NCI-H1092 treated with DMSO at 0.1 percent for 48 hours (cell line): ENCODE measurements around the gene MDFI.

Experiments used
- DNase-seq: peaks from one replicate; lab custom pipeline; 2025; lab: John Stamatoyannopoulos, UW

Gene MDFI

GRCh38 chr6:41688256-41688965 lies 50.1 kb downstream of the MDFI start:
- no peak for DNase-seq

DNA sequence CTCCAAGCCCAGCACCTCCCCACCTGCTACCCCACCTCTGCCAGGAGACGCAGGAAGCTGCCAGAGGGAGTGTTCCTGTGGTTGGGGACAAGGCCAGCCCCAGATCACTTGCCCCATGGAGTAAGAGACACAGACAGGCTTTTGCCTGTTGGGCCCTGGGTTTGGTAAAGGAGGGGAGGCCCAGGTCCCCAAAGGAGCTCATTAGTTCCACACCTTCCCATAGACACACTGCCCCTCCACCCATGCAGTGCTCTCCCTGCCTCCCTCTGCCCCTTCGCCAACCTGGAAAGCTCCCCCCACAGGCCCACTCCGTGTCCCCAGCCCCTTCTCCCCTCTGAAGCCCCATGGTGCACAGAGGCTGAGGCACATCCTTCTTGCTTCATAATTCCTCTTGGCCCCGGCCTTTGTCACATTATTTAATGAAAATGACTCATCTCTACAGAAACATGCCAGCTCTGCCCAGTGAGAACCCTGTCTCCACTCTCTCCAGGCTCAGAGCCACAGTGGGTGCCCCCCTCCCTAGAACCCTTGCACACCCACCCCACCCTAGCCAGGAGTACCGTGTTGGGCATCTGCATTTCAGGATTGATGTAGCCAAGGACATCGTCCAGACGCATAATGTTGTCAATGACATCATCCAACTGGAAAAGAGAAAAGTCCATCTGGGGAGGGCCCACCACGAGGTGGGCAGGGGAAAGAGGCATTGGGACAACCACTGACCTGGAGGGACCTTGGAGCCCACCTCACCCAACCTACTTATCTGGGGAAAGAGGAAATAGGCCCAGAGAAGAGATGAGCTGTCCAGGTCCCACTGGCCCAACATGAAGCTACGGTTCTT lies 51.1 kb downstream of the MDFI start:
- no peak for DNase-seq

DNA sequence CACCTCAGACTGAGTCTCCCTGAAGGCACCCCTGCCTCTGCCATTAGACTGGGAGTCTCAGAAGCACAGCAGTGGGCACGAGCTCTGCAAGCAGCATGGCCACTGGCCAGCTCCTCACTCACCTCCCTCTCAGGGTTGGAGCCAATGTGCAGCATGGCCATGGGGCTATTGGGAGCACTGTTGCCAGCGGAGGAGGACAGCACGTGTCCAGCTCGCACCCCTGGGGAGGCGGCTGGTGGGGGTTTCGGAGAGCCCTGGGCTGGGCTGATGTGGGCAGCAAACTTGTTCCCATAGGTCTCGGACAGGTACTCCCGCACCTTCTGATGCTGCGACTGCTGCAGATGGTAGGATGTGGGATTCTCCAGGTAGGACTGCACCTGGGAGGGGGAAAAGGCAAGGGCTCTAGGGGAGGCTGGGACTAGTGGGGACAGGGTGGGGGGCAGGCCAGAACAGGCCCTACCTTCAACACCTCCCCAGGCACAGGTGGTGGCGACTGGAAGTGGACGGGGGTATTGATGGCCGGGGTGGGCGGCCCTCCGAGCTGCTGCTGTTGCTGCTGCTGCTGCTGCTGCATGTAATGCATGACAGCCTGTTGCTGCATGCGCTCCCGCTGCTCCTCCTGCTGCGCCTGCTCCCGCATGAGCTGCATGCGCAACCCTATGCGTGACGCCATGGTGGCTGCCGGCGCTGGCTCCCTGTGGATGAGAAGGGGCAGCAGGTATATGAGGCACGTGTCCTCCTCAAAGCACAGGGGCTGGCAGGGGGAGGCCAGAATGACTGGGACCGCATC lies 52.5 kb downstream of the MDFI start:
- no peak for DNase-seq

DNA sequence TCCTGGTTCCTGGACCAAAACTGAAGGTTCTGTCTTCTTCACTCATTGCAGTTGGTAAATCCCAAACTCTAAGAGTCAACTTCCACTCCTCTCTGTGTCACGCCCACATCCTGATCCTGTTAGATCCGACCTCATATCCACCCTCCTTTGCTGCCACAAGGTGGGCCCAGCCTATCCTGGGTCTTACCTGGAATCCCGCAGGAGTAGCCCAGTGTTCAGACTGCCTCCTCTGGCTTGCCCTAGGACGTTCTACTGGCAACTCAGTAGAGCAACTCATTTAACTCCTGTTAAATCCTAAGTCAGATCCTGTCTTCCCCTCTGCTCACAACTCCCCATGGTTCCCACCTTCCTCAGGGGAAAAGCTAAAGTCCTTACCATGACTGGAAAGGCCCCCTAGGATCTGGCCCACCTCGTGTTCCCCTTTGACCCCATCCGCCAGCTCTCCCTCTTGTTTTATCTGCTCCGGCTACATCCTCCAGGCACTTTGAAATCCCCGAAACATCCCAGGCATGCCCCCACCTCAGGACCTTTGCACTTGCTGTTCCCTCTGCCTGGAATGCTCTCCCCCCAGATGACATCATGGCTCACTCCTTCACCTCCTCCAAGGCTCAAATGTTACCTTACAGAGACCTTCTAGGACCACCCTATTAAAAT lies 53.3 kb downstream of the MDFI start:
- DNase-seq: no peak

GRCh38 chr6:41692080-41692675 lies 53.9 kb downstream of the MDFI start:
- no peak for DNase-seq

- no peak for DNase-seq
Measured at GRCh38 chr6:41692730-41693129, 54.5 kb downstream of the MDFI start.

DNA sequence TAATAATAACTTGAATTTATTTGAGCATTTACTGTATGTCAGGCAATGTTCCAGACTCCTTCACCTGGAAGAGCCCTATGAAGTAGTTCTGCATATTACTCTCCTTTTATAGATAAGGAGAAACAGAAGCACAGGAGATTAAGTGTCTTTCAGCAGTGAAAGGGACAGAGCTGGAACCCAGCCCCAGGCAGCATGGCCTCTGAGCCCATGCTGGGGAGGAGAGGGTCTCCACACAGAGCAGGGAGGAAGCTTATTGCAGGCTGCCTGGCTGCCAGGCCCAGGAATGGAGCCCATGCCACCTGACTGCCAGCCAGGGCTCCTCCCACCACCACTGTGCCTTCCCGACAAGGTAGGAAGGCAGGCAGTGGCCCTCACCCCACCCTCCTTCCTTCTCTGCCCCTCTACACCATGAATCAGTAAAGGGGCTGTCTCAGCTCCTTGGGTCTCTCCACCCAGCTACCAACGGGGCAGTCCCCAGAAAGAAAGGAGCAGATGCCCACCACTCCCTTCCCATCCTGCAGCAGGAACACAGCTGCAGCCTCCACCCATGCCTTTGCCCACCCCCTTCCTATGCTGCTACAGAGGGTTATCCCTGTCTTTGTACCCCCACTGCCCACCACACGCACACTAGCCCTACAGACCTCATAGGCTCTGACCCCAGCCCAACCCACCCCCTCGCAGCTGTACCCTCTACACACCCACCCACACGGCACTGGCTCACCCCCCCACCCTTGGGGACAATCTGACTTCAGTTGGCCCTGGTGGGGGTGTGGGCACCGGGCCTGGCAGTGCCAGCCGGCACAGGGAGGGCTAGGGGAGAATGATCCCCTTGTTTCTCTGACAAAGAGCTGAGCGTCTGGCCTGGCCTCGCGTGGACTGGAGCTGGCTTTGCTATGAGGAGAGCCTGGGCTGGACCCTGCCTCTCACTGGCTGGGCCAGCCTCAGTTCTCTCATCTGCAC lies 55.3 kb downstream of the MDFI start:
- DNase-seq: no peak

DNA sequence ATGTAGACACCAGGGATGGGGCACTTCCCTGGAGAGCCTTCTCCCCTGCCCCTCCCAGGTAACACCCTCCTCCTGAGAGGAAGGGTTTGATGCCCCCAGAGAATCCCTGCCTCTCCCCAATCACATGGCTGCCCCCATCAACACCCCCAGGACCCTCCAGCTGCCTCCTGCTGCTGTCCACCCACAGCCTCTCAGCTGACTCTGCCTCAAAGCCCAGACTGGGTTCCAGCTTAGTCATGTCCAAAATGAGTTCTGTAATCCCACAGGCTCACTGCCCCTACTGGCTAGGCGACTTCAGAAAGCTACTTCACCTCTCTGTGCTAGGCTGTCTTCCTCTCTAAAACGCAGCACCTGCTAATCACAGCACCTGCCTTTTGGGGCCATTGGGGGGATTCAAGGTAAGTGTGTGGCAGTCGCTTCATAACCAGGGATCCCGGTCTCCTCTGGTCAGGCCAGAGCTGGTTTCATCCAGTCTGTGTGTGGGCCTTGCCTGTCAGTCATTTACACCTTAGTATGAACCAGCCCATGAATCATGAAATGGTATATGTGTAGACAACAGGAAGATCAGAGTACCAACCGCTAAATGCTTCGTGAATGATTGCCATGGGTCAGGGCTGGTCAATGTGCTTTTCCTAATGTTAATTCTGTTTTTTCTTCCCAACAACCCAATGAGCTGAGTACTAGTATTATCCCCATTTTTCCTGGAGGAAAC lies 56.7 kb downstream of the MDFI start:
- no peak for DNase-seq

- no peak for DNase-seq
Measured at GRCh38 chr6:41695825-41696224, 57.6 kb downstream of the MDFI start.

- DNase-seq: no peak
Measured at GRCh38 chr6:41696788-41697187, 58.5 kb downstream of the MDFI start.

GRCh38 chr6:41697861-41698781 lies 59.9 kb downstream of the MDFI start:
- DNase-seq: no peak

GRCh38 chr6:41699063-41699462 lies 60.8 kb downstream of the MDFI start:
- no peak for DNase-seq

DNA sequence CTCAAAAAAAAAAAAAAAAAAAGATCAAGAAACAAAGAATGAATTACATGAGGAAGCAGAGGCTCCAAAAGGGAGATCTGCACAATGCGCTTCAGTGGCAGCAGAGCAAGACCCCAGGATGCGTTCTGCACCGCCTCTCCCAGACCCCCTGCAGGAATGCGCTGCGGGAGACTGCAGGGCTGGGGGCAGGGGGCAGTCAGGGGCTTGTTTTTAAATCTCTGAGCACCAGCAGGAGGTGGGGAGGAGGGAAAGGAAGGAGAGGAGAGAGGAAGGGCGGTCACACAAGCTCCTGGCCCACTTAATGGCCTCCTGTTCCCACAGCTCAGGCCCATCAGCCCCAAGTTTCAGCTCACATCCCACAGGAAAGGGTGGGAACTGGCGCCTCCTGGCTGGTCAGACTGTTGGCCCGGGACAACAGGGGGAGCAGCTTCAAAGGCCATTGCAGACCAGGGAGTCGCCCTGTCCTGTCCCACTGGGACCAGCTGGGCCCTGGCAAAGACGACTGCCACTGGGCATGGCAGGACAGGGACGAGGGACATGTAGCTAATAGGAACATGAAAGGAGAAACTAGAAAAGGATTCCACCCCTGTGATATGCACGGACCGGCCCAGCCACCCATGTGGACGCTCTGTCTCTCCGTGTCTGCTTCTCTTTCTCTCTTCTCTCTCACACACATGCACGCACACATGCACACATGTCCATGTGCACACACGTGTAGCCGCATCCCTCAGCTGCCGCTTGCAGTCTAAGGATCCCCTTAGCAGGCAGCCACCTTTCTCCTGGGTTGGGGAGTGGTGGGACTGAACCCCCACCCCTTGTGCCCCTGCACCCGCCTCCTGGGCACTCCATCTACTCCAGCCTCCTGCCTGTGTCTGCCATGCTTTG lies 62.4 kb downstream of the MDFI start:
- DNase-seq: no peak

- DNase-seq: no peak
Measured at GRCh38 chr6:41702089-41702745, 63.9 kb downstream of the MDFI start.

DNA sequence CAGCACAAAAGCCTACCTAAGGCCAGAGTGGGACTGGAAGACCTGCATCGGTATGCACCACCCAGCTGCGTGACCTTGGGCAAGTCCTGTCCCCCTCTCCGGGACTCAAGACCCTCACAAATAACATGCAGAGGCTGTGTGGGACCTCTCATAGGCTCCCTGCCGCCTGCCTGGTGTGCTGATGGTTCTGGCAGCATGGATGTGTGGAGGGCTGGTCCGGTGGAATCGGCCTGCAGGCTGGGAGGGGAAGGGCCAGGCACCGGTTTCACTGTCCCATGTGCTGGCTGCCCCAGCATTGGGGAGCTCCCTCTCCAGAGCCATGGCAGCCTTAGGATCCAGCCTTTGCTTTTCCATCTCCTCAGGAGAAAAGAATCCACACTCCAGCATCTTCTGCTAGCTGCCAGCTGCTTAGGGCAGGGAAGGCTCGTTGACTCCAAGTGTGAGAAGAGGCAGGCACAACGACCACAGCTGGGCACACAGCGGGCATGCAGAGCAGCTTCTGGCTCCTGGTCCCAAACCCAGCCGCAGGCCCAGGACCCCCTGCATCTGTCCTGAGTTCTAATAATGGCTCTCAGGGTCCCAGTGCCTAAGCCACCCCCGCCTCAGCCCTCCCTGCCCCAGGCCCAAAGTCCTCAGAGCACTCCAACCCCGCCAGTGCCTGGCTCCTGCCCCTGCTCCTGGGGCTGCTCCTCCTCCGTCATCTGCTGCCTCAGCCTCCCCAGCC lies 64.7 kb downstream of the MDFI start:
- DNase-seq: no peak
